OCI-LY7 (cell line): ENCODE results near the gene VSIR.

Experiments used
- CTCF ChIP-seq: fragments of 200-600 bp; sonication (generic); conservative IDR thresholded peaks from 2 replicates; pipeline ENCODE4 v1.5.1; 2014; ENCODE audit warnings: mild to moderate bottlenecking, antibody characterized with exemption, low read length, moderate library complexity, mixed read lengths
- EZH2phosphoT487 ChIP-seq: fragments of 200-600 bp; sonication (generic); IDR thresholded peaks from 2 replicates; pipeline ENCODE4 v1.6.1; 2018; ENCODE audit warnings: low read depth, borderline replicate concordance, mild to moderate bottlenecking, mixed run types, antibody characterized with exemption, low read length, moderate library complexity, mixed read lengths

DNA sequence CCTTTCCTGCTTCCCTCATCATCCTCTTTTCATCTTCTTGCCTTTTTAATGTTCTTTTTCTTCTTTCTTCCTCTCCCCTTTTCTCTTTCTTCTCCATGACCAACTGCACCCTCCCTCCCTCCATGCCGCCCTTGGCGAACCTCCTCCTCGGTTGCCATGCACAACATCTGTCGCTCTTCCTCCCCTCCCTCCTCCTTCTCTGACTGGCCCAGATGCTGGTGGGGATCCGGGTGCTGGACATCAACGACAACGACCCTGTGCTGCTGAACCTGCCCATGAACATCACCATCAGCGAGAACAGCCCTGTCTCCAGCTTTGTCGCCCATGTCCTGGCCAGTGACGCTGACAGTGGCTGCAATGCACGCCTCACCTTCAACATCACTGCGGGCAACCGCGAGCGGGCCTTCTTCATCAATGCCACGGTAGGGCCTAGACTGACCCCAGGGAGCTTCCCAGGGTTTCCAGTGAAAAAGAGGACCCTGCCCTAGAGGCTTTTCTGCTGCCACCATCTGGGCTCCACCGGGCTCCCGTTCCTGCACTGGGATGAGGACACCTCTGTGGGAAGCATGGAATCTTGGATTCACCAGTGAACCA is 11.5 kb upstream of the VSIR start:
- no peak for TF ChIP-seq CTCF
- TF ChIP-seq EZH2phosphoT487, result no peak
